ENCODE measurements around the gene MVP. TPM values are rescaled to one million over a fixed set of nuclear protein-coding genes. Genes with fewer than 3 reads are reported as not detected.
A peak's percentile ranks its signal among the peaks of the same experiment; 100 is the strongest.

The MVP gene
- total and polyA plus RNA-seq, 4 donors: 150 to 322 (median 253) TPM

DNA sequence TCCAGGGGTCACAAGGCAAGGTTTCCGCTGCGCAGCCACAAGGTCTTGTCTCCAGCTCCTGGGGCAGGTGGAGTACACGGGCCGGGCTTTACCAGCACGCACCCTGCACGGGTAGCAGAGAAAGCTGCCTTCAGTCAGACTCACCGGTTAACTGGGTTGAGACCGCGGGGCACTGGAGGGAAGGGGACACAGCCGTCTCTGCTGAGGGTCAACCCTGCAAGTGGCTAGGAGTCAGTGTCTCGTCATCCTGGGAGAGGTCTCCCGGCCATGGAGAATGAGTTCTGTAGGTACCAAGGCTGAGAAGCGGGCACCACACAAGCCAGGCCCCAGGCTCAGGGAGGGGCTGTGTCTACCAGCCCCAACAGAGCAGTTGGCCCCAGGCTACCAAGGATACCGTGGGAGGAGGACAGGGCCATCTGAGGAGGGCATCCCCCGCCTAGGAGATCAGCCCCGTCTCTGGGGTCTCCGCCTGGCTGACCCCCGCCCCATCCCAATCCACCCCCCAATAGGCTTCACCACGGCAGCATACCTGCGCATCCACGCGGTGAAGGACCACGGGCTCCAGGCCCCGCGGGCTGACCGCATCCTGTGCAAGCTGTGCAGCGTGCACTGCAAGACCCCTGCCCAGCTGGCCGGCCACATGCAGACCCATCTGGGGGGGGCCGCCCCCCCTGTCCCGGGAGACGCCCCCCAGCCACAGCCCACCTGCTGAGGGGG is 11.1 kb upstream of the MVP start:
- no peak for ATAC-seq (ENCODE audit: insufficient read depth, low FRiP score)
- WGBS, 2 donors: 80 to 88% methylated on average over 31 of the region's 31 CpGs
- Histone ChIP-seq H3K27me3 (ENCODE audit: control insufficient read depth in 3 of 3, insufficient read depth in 3 of 3, low read length in 2 of 3) (no peaks in the 10 kb centered on the region), H3K9me3 (ENCODE audit: control insufficient read depth in 4 of 4, insufficient read depth in 3 of 4, low read length in 3 of 4) (no peaks in the 10 kb centered on the region), H3K9ac (ENCODE audit: insufficient read depth in 1 of 2, low read length in 2 of 2) (peak overlapping the region in 1 of 2 donors; percentile 13), H3K4me3 (no peak overlapping the region), H3K4me1 (ENCODE audit: control insufficient read depth in 5 of 5, insufficient read depth in 5 of 5, low read length in 5 of 5) (peaks cover 8 to 69% (median 27%) of the 10 kb centered on the region in 5 donors), H3K36me3 (ENCODE audit: control insufficient read depth in 4 of 4, insufficient read depth in 4 of 4, low read length in 4 of 4) (peaks cover 0 to 22% (median 14%) of the 10 kb centered on the region in 4 donors), H3K27ac (ENCODE audit: low read depth in 1 of 2, low read length in 1 of 2) (peak overlapping the region in 1 of 2 donors; percentile 49)
- DNase-seq: no peak
- TF ChIP-seq, protein P1, sequence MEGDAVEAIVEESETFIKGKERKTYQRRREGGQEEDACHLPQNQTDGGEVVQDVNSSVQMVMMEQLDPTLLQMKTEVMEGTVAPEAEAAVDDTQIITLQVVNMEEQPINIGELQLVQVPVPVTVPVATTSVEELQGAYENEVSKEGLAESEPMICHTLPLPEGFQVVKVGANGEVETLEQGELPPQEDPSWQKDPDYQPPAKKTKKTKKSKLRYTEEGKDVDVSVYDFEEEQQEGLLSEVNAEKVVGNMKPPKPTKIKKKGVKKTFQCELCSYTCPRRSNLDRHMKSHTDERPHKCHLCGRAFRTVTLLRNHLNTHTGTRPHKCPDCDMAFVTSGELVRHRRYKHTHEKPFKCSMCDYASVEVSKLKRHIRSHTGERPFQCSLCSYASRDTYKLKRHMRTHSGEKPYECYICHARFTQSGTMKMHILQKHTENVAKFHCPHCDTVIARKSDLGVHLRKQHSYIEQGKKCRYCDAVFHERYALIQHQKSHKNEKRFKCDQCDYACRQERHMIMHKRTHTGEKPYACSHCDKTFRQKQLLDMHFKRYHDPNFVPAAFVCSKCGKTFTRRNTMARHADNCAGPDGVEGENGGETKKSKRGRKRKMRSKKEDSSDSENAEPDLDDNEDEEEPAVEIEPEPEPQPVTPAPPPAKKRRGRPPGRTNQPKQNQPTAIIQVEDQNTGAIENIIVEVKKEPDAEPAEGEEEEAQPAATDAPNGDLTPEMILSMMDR (IDR thresholded peaks at IDR 0.05; ENCODE audit: control extremely low read depth, extremely low read depth): no peak

DNA sequence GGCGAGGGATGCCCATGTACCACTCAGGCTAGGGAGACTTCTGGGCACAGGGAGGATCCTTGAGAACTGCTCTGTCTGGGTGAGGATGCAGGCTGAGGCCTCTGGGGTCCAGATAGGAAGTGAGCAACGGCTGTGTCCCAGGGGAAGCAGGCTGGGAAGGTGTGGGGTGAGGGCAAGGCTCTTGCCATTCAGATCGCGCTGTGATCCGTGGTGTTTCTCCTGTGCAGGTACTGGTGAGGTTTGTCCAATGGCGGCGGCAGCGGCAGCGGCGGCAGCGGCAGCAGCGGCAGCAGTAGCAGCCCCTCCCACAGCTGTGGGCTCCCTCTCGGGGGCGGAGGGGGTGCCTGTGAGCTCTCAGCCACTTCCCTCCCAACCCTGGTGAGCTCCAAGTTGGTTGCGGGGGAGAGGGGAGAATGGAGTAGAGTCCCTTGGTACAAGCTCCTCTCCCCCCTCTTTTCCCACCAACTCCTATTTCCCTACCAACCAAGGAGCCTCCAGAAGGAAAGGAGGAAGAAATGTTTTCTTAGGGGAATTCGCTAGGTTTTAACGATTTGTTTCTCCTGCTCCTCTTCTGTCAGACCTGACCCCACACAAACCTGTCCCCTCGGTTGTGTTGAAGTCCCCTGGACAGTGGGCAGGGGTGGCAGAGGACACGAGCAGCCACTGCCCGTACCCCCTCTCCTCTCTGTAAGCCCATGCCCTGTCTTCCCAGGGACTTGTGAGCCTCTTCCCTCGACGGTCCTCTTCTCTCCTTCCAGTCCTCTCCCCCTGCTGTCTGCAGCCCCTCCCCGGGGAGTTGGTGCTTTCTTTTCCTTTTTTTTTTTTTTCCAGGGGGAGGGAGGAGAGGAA is 10.2 kb upstream of the MVP start:
- Histone ChIP-seq H3K9ac (ENCODE audit: insufficient read depth in 1 of 2, low read length in 2 of 2) (no peak overlapping the region), H3K9me3 (ENCODE audit: control insufficient read depth in 4 of 4, insufficient read depth in 3 of 4, low read length in 3 of 4) (no peaks in the 10 kb centered on the region), H3K4me3 (no peak overlapping the region), H3K4me1 (ENCODE audit: control insufficient read depth in 5 of 5, insufficient read depth in 5 of 5, low read length in 5 of 5) (peaks cover 8 to 69% (median 30%) of the 10 kb centered on the region in 5 donors), H3K36me3 (ENCODE audit: control insufficient read depth in 4 of 4, insufficient read depth in 4 of 4, low read length in 4 of 4) (peaks cover 0 to 22% (median 14%) of the 10 kb centered on the region in 4 donors), H3K27ac (ENCODE audit: low read depth in 1 of 2, low read length in 1 of 2) (peak overlapping the region; percentile 17 to 21), H3K27me3 (ENCODE audit: control insufficient read depth in 3 of 3, insufficient read depth in 3 of 3, low read length in 2 of 3) (no peaks in the 10 kb centered on the region)
- TF ChIP-seq, protein P1 (IDR thresholded peaks at IDR 0.05; ENCODE audit: control extremely low read depth, extremely low read depth): no peak
- no peak for DNase-seq
- 62 to 65% methylated on average over 16 to 23 of the region's 23 CpGs for WGBS, 2 donors
- ATAC-seq (ENCODE audit: insufficient read depth, low FRiP score): no peak

DNA sequence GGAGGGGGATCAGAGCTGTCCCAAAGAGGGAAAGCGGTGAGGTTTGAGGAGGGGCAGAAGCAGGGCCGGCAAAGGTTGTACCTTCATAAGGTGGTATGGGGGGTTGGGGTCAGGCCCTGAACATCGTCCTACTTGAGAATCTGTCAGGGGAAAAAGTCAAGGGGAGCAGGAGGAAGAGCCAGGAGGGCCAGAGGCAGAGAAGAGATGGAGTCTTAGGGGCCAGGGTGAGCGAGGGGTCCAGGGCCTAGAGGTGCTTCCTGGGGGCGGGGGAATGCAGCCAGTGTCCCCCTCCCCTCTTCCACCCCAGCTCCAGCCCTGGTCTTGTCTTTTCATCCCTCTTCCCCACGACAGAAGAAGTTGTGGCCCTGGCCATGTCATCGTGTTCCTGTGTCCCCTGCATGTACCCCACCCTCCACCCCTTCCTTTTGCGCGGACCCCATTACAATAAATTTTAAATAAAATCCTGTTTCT is 9.5 kb upstream of the MVP start:
- H3K9ac ChIP-seq (ENCODE audit: insufficient read depth in 1 of 2, low read length in 2 of 2): peak overlapping the region in 1 of 2 donors; percentile 47

More for the DNA sequence above, 9.5 kb upstream of the MVP start:
- Histone ChIP-seq H3K4me3 (no peak overlapping the region), H3K4me1 (ENCODE audit: control insufficient read depth in 5 of 5, insufficient read depth in 5 of 5, low read length in 5 of 5) (peaks cover 8 to 73% (median 31%) of the 10 kb centered on the region in 5 donors), H3K27ac (ENCODE audit: low read depth in 1 of 2, low read length in 1 of 2) (peak overlapping the region; percentile 17 to 43), H3K36me3 (ENCODE audit: control insufficient read depth in 4 of 4, insufficient read depth in 4 of 4, low read length in 4 of 4) (peaks cover 0 to 22% (median 14%) of the 10 kb centered on the region in 4 donors), H3K27me3 (ENCODE audit: control insufficient read depth in 3 of 3, insufficient read depth in 3 of 3, low read length in 2 of 3) (no peaks in the 10 kb centered on the region), H3K9me3 (ENCODE audit: control insufficient read depth in 4 of 4, insufficient read depth in 3 of 4, low read length in 3 of 4) (no peaks in the 10 kb centered on the region)
- DNase-seq (no peak), ATAC-seq (ENCODE audit: insufficient read depth, low FRiP score) (no peak)
- TF ChIP-seq, protein P1 (IDR thresholded peaks at IDR 0.05; ENCODE audit: control extremely low read depth, extremely low read depth): no peak
- 27 to 36% methylated on average over 9 of the region's 9 CpGs for WGBS, 2 donors
